Karpas-422 (cell line): ENCODE data around the gene MAZ. TPM values are rescaled to one million over a fixed set of nuclear protein-coding genes. Genes with fewer than 3 reads are reported as not detected.
"Not testable (repeated sequence)": the region's sequence is repeated elsewhere in the genome, so short reads cannot be mapped to it uniquely, and the experiment has no call there.

Experiments
- DNase-seq: peaks from one replicate; pipeline ENCODE4 v3.0.0-alpha.2; 2015
- H2AFZ ChIP-seq: fragments of 200-600 bp; sonication (generic); 2 replicates; pipeline ENCODE4 v1.6.1; 2014; ENCODE audit warnings: antibody characterized with exemption, low read length, mixed read lengths
- H3K27ac ChIP-seq: fragments of 200-600 bp; sonication (generic); 2 replicates; pipeline ENCODE4 v1.5.1; 2014; ENCODE audit warnings: mild to moderate bottlenecking, low read length, moderate library complexity
- H3K27me3 ChIP-seq: fragments of 200-600 bp; sonication (generic); 2 replicates; pipeline ENCODE4 v1.6.1; 2014; ENCODE audit warnings: low read length, mixed read lengths
- H3K36me3 ChIP-seq: fragments of 200-600 bp; sonication (generic); 2 replicates; pipeline ENCODE4 v1.6.1; 2014; ENCODE audit warnings: low read length, mixed read lengths; ENCODE audit not compliant: insufficient read depth
- H3K4me1 ChIP-seq: fragments of 200-600 bp; sonication (generic); 2 replicates; pipeline ENCODE4 v1.6.1; 2014; ENCODE audit warnings: mild to moderate bottlenecking, low read length, mixed read lengths
- H3K4me2 ChIP-seq: fragments of 200-600 bp; sonication (generic); 2 replicates; pipeline ENCODE4 v1.6.1; 2014; ENCODE audit warnings: low read length, low read depth, mild to moderate bottlenecking; ENCODE audit not compliant: poor library complexity, severe bottlenecking
- H3K4me3 ChIP-seq: fragments of 200-600 bp; sonication (generic); 2 replicates; pipeline ENCODE4 v1.5.1; 2014; ENCODE audit warnings: mild to moderate bottlenecking, antibody characterized with exemption, low read length, mixed read lengths
- H3K79me2 ChIP-seq: fragments of 200-600 bp; sonication (generic); 2 replicates; pipeline ENCODE4 v1.6.1; 2014; ENCODE audit warnings: mild to moderate bottlenecking, low read length, mixed read lengths
- H3K9ac ChIP-seq: fragments of 200-600 bp; sonication (generic); 2 replicates; pipeline ENCODE4 v1.6.0; 2014; ENCODE audit warnings: low read length
- H3K9me2 ChIP-seq: fragments of 200-600 bp; sonication (generic), shearing (Covaris generic); replicated peaks from 2 replicates; pipeline ENCODE4 v1.6.0; 2014; ENCODE audit warnings: mild to moderate bottlenecking, low read length, moderate library complexity; ENCODE audit not compliant: insufficient read depth
- H3K9me3 ChIP-seq: fragments of 300-700, 200-600 bp; sonication (generic); 2 replicates; pipeline ENCODE4 v1.6.1; 2014; ENCODE audit warnings: low read length, mixed read lengths
- H4K20me1 ChIP-seq: fragments of 200-600 bp; sonication (generic); 2 replicates; pipeline ENCODE4 v1.6.1; 2014; ENCODE audit warnings: mild to moderate bottlenecking, antibody characterized with exemption, low read length, low read depth; ENCODE audit not compliant: insufficient read depth
- total RNA-seq: library from RNA; depleted of rRNA; stranded (reverse); fragments of >200 nt; shearing (Covaris generic); gene quantifications from 2 replicates; pipeline ENCODE4 v1.2.3, GENCODE V29; 2014; ENCODE audit warnings: low replicate concordance

MAZ gene
- total RNA-seq, 1 experiment from 2014 or later: 118 TPM

DNA sequence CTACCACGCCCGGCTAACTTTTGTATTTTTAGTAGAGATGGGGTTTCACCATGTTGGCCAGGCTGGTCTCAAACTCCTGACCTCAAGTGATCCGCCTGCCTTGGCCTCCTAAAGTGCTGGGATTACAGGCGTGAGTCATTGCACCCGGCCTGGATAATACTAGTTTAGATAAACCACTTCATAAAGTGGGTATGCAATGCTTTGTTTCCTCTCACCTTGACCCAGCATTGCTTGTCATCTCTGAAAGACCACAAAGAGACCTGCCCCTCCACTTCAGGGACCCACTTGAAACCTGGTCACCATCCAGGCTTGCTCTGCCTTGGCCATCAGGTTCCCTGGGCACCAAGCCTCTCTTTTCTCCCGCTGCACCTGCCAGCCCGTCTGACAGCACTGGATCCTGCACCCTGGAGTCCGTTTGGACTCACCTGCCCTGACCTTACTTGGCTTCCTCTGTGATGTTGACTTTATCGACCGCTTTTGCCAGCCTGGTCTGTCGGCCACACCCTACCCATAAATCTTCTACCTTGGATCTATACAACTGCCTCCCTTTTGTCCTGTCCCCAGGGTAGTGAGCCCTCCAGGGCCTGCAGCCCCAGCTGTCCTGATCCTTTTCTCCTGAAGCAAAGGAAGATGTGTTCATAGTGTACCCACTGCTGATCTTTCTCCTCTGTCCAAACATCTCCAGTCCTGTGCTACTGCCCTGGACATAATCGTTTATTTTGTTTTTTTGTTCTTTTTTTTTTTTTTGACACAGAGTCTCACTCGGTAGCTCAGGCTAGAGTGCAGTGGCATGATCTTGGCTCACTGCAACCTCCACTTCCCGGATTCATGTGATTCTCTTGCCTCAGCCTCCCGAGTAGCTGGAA, 40.9 kb upstream of the MAZ start:
- H3K4me2 ChIP-seq: no peak overlapping the region
- DNase-seq: no peak
- no peaks in the 10 kb centered on the region for H3K9me3 ChIP-seq
- H3K9ac ChIP-seq: no peak overlapping the region
- no peak overlapping the region for H3K27ac ChIP-seq
- no peaks in the 10 kb centered on the region for H3K9me2 ChIP-seq
- no peaks in the 10 kb centered on the region for H4K20me1 ChIP-seq
- no peaks in the 10 kb centered on the region for H3K79me2 ChIP-seq
- no peaks in the 10 kb centered on the region for H3K4me1 ChIP-seq
- H3K4me3 ChIP-seq: no peak overlapping the region
- H2AFZ ChIP-seq: no peak overlapping the region
- H3K36me3 ChIP-seq: no peaks in the 10 kb centered on the region
- no peaks in the 10 kb centered on the region for H3K27me3 ChIP-seq

DNA sequence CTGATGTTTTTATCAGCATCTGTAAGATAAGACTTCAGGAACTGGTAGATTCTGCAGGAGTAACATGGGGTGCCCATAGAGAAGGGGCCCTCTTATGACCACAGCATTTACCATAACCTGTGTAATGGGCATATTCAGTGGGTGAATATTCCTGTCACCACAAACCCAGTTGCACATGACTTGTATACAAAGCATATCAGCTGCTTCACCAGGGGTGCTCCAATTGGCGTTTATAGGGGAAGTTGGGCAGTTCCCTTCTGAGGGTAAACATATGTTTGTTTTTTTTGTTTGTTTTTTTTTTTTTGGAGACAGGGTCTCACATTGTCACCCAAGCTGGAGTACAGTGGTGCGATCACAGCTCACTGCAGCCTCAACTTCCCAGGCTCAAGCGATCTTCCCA, 39.8 kb upstream of the MAZ start:
- no peak overlapping the region for H3K27ac ChIP-seq
- H4K20me1 ChIP-seq: no peaks in the 10 kb centered on the region
- no peak overlapping the region for H2AFZ ChIP-seq
- no peak overlapping the region for H3K4me2 ChIP-seq
- no peaks in the 10 kb centered on the region for H3K36me3 ChIP-seq
- H3K9me3 ChIP-seq: no peaks in the 10 kb centered on the region
- no peak for DNase-seq
- H3K4me3 ChIP-seq: no peak overlapping the region
- no peaks in the 10 kb centered on the region for H3K79me2 ChIP-seq
- no peak overlapping the region for H3K9ac ChIP-seq
- H3K4me1 ChIP-seq: no peaks in the 10 kb centered on the region
- H3K9me2 ChIP-seq: no peaks in the 10 kb centered on the region
- H3K27me3 ChIP-seq: no peaks in the 10 kb centered on the region

DNA sequence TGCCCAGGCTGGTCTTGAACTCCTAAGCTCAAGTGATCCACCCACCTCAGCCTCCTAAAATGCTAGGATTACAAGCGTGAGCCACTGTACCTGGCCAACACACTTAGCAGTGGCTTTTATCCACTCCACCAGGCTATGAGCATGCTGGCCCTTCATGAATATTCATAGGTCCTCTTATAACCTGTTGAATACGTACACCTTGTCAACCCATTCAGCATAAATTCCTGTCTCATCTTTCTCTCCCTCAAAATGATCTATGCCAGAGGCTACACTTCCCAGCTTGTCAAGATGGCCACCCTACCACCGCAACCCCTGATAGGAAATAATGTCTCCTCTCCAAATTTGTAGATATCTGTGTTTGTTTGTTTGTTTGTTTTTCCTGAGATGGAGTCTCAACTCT, 39.3 kb upstream of the MAZ start:
- Histone ChIP-seq H3K4me1 (no peaks in the 10 kb centered on the region), H3K27ac (no peak overlapping the region), H3K9me3 (no peaks in the 10 kb centered on the region), H3K4me2 (no peak overlapping the region), H4K20me1 (no peaks in the 10 kb centered on the region), H3K9ac (no peak overlapping the region), H3K9me2 (no peaks in the 10 kb centered on the region), H2AFZ (no peak overlapping the region), H3K79me2 (no peaks in the 10 kb centered on the region), H3K4me3 (no peak overlapping the region), H3K36me3 (no peaks in the 10 kb centered on the region), H3K27me3 (no peaks in the 10 kb centered on the region)
- no peak for DNase-seq

DNA sequence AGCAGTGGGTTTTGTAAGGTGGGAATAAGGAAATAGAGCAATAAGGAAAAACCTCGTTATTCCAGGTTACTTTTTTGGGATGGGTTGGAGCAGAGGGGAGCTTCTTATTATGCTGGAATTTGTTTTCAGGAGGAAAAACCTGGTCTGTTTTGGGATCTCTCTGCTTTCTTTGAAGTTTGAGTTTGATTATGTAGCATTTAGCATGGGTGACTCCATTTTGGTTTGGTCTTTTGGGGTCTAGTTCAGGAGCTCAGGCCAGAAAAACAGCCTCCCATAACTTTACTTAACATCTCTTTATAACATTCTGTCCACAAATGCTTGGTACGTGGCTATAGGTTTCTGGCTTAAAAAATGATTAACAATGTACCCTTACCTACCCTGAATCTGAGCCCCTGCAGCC, 36.8 kb upstream of the MAZ start:
- no peaks in the 10 kb centered on the region for H3K79me2 ChIP-seq
- H3K27ac ChIP-seq: no peak overlapping the region
- H2AFZ ChIP-seq: no peak overlapping the region
- H3K27me3 ChIP-seq: no peaks in the 10 kb centered on the region
- no peak for DNase-seq
- no peak overlapping the region for H3K4me2 ChIP-seq
- H3K4me3 ChIP-seq: no peak overlapping the region
- no peaks in the 10 kb centered on the region for H3K9me2 ChIP-seq
- no peak overlapping the region for H3K9ac ChIP-seq
- H3K4me1 ChIP-seq: peaks cover 2% of the 10 kb centered on the region; the same call in 1 of the 2 replicates
- no peaks in the 10 kb centered on the region for H3K36me3 ChIP-seq
- no peaks in the 10 kb centered on the region for H4K20me1 ChIP-seq
- no peaks in the 10 kb centered on the region for H3K9me3 ChIP-seq

DNA sequence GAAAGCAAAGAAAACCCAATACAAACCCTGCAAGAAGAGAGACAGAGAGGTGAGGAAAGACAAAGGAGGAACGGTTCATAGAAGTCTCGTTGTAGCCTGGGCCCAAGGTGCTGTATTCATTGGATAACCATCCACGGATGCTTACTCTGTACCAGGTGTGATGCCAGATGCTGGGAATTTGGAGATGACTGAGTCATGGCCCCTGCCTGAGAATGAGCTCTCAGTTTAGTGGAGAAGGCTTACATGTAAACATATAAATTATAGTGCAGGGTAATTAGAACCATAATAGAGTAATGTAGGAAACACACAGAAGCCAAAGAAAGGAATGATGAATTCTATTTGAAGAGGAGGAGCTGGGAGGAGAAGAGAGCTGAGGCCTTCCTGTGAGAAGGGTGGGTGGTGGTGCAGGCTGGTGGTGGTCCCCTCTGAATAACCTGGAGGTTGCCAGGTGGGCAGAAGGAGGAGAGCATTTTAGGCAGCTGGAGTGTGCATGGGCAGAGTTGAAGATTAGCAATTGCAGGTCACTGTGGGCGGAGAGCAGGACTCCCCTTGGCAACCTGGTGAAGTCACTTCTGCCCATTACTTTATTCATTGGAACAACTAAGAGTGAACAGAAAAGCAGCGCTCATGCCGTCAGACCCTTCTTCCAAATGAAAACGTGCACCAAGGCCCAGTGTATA, 35.9 kb upstream of the MAZ start:
- Histone ChIP-seq H3K4me3 (no peak overlapping the region), H4K20me1 (no peaks in the 10 kb centered on the region), H3K9ac (no peak overlapping the region), H3K9me2 (no peaks in the 10 kb centered on the region), H3K79me2 (no peaks in the 10 kb centered on the region), H3K36me3 (no peaks in the 10 kb centered on the region), H3K27me3 (no peaks in the 10 kb centered on the region), H3K9me3 (no peaks in the 10 kb centered on the region), H3K4me1 (peaks cover 2% of the 10 kb centered on the region; the same call in 1 of the 2 replicates), H2AFZ (no peak overlapping the region), H3K4me2 (no peak overlapping the region), H3K27ac (no peak overlapping the region)
- DNase-seq: no peak

DNA sequence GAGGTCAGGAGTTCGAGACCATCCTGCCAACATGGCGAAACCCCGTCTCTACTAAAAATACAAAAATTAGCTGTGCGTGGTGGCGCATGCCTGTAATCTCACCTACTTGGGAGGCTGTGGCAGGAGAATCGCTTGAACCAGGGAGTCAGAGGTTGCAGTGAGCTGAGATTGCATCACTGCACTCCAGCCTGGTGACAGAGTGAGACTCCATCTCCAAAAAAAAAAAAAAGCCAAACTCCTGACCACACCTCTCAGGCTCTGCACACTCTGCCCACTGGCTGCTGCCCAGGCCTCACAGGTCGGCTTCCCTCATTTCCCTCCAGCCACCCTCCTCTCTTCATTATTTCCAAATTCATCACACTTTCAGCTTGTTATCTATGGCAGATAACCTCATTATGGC, 34.0 kb upstream of the MAZ start:
- H3K36me3 ChIP-seq: not testable (repeated sequence)

DNA sequence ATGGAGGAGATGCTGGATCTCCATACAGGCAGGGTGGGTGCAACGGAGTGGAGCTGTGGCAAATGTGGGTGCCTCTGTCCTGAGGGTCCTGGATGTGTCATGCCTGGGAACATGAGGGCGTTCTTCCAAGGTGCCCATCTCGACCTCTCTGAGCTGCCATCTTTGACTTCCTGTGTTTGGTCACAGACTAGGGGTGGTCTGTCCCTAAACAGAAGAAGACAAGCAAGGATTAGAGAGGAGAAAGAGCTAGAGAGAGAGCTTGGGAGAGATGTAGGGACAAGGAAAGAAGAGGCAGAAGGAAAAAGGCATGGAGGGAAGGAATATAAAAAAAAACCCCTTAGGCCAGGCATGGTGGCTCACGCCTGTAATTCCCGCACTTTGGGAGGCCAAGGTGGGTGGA, 31.6 kb upstream of the MAZ start:
- no peak overlapping the region for H3K4me2 ChIP-seq
- no peaks in the 10 kb centered on the region for H3K27me3 ChIP-seq
- no peaks in the 10 kb centered on the region for H4K20me1 ChIP-seq
- H3K9me3 ChIP-seq: no peaks in the 10 kb centered on the region
- H3K9ac ChIP-seq: no peak overlapping the region
- no peak overlapping the region for H3K4me3 ChIP-seq
- H3K9me2 ChIP-seq: no peaks in the 10 kb centered on the region
- DNase-seq: no peak
- H3K36me3 ChIP-seq: no peaks in the 10 kb centered on the region
- peaks cover 2% of the 10 kb centered on the region; the same call in 1 of the 2 replicates for H3K4me1 ChIP-seq
- H3K79me2 ChIP-seq: no peaks in the 10 kb centered on the region
- H2AFZ ChIP-seq: no peak overlapping the region
- H3K27ac ChIP-seq: no peak overlapping the region

More for the DNA sequence above, 34.0 kb upstream of the MAZ start:
- not testable (repeated sequence) for DNase-seq, H3K9me2 ChIP-seq, H3K27ac ChIP-seq, H3K4me3 ChIP-seq, H3K4me1 ChIP-seq, H2AFZ ChIP-seq, H4K20me1 ChIP-seq, H3K4me2 ChIP-seq, H3K27me3 ChIP-seq, H3K79me2 ChIP-seq, H3K9ac ChIP-seq, H3K9me3 ChIP-seq

DNA sequence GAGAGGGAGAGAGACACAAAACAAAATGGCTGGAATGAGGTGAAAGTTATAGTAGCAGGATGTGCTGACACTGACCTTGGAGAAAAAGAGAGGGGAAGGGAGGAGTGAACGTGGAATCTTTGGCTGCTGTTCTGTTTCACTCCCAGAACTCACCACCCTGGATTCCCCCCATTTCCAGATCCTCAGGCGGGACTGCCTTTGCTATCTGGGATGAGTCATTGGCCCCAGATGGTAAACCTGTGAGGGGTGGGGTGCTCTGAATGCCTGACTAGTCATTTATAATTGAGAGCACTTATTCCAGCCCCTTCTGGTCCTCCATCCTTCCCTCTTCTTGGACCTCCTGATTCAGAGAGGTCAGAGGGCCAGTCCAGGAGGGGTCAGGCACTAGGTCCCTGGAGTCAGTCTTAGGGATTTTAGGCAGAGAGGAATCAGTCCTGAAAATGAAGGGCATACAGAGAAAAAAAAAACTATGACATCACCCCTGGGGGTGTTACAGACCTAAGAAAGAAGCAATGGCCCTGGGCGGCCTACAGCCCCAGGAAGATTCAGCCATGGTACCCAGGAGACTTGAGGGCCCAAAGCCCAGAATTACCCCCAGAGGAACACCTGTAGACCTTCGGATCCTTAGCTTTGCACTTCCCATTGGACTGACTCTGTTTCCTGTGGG, 30.5 kb upstream of the MAZ start:
- no peak overlapping the region for H3K27ac ChIP-seq
- H3K9me3 ChIP-seq: no peaks in the 10 kb centered on the region
- H3K4me1 ChIP-seq: peaks cover 2% of the 10 kb centered on the region; the same call in 1 of the 2 replicates
- no peak overlapping the region for H3K9ac ChIP-seq
- no peaks in the 10 kb centered on the region for H4K20me1 ChIP-seq
- H3K9me2 ChIP-seq: no peaks in the 10 kb centered on the region
- H3K4me2 ChIP-seq: no peak overlapping the region
- H3K27me3 ChIP-seq: no peaks in the 10 kb centered on the region
- H2AFZ ChIP-seq: no peak overlapping the region
- no peaks in the 10 kb centered on the region for H3K36me3 ChIP-seq
- H3K4me3 ChIP-seq: no peak overlapping the region
- no peak for DNase-seq
- no peaks in the 10 kb centered on the region for H3K79me2 ChIP-seq
